Measurements from ENCODE around the gene KLK8.
A peak's percentile ranks its signal among the peaks of the same experiment; 100 is the strongest.

The KLK8 gene

DNA sequence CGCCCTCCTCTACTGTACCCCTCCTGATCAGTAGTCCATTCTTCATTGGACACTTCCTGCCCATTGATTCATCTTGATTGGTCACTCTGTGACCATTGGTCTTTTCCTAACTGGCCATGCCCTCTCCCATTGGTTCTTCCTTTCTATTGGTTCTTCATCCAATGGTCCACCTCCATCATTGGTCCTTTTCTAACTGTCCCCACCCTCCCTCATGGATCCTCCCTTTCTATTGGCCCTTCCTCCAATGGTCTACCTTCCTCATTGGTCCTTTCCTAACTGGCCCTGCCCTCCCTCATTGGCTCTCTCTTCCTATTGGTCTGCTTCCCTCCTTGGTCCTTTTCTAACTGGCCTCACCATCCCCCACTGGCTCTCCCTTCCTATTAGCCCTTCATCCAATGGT is 39.2 kb downstream of the KLK8 start:
- Mint-ChIP-seq H3K9me3 (no peaks in the 10 kb centered on the region), H3K4me3 (no peak overlapping the region), H3K27me3 (ENCODE audit: low read depth) (peaks cover 13% of the 10 kb centered on the region), H3K36me3 (ENCODE audit: low read depth) (peaks cover 11% of the 10 kb centered on the region), H3K27ac (no peak overlapping the region), H3K4me1 (no peaks in the 10 kb centered on the region)
- TF ChIP-seq, protein P1, sequence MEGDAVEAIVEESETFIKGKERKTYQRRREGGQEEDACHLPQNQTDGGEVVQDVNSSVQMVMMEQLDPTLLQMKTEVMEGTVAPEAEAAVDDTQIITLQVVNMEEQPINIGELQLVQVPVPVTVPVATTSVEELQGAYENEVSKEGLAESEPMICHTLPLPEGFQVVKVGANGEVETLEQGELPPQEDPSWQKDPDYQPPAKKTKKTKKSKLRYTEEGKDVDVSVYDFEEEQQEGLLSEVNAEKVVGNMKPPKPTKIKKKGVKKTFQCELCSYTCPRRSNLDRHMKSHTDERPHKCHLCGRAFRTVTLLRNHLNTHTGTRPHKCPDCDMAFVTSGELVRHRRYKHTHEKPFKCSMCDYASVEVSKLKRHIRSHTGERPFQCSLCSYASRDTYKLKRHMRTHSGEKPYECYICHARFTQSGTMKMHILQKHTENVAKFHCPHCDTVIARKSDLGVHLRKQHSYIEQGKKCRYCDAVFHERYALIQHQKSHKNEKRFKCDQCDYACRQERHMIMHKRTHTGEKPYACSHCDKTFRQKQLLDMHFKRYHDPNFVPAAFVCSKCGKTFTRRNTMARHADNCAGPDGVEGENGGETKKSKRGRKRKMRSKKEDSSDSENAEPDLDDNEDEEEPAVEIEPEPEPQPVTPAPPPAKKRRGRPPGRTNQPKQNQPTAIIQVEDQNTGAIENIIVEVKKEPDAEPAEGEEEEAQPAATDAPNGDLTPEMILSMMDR (IDR thresholded peaks at IDR 0.05; ENCODE audit: unreplicated experiment in 3 of 3): no peak

DNA sequence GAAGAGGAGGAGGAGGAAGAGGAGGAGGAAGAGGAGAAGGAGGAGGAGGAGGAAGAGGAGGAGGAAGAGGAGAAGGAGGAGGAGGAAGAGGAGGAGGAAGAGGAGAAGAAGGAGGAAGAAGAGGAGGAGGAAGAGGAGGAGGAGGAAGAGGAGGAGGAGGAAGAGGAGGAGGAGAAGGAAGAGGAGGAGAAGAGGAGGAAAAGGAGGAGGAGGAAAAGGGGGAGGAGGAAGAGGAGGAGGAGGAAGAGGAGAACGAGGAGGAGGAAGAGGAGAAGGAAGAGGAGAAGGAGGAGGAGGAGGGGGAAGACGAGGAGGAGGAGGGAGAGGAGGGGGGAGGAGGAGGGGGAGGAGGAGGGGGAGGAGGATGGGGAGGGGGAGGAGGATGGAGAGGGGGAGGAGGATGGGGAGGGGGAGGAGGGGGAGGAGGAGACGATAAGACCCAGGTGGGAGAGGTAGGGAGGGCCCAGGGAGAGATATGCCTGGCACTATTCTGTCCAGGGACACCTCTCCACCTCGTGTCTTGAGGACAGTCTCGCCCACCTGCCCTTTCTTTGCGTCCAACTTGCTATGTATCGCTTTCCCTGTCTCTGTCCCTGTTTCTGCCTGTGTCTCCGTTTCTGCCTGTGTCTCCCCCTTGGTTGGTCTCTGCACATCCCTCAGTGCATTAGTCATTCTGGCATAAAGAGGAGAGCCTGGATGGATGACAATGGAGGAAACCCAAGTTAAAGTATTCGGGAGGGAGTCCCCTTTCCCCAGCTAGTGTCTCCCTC is 41.5 kb downstream of the KLK8 start:
- TF ChIP-seq, protein P1 (IDR thresholded peaks at IDR 0.05; ENCODE audit: unreplicated experiment in 3 of 3): no peak
- Mint-ChIP-seq H3K4me3 (no peak overlapping the region), H3K4me1 (no peaks in the 10 kb centered on the region), H3K36me3 (ENCODE audit: low read depth) (peaks cover 11% of the 10 kb centered on the region), H3K27ac (no peak overlapping the region), H3K9me3 (no peaks in the 10 kb centered on the region), H3K27me3 (ENCODE audit: low read depth) (peaks cover 14% of the 10 kb centered on the region)

DNA sequence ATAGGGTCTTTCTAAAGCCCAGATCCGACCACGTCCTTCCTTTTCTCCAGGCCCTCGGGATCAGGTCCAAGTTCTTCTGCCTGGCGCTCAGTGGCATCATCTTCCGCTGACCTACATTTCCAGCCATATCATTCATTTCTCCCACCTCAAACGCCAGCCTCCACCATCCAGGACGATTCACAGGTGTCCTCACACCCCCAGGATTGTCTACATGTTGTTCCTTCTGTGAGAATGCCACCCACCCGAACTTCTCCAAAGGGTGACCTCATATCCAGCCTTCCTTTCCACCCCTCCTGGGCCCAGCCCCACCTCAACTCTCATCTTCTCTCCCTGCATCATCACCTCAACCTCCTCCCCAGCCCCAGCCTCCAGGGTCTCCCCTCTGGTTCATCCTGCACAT is 43.8 kb downstream of the KLK8 start:
- no peak overlapping the region for H3K4me3 Mint-ChIP-seq
- peaks cover 10% of the 10 kb centered on the region for H3K27me3 Mint-ChIP-seq (ENCODE audit: low read depth)
- H3K36me3 Mint-ChIP-seq (ENCODE audit: low read depth): peaks cover 5% of the 10 kb centered on the region
- peaks cover 10% of the 10 kb centered on the region for H3K4me1 Mint-ChIP-seq
- TF ChIP-seq, protein P1 (IDR thresholded peaks at IDR 0.05; ENCODE audit: unreplicated experiment in 3 of 3): no peak
- H3K9me3 Mint-ChIP-seq: no peaks in the 10 kb centered on the region
- H3K27ac Mint-ChIP-seq: no peak overlapping the region

DNA sequence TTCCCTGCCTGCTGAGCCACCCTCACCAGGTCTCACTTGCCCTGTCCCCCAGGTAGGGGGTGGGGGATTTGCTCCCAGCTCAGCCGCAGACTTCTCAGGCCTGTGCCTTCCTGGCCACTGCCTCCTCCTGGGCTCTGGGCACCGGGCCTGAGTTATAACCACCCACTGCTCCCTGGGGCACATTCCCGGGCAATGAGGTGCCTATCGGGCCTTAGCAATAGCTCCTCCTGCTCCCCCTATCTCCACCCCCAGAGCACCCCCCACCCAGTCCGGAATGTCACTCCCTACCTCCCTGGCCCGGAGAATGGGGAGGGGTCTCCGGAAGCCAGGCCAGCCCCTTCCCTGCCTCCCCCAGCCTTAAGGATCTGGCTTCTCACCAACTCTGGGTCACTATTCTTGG is 48.5 kb downstream of the KLK8 start, which contains the start of gene KLK5:
Gene KLK5 (minus strand): TSS at position 129 of the 400 bp plus-strand sequence. CDS start 381 bp downstream, outside the sequence.
- H3K4me3 Mint-ChIP-seq: no peak within 1 kb of the TSS
- H3K27ac Mint-ChIP-seq: peak within 1 kb of the TSS in 2 of 3 experiments; percentile 7 to 17
- H3K27me3 Mint-ChIP-seq (ENCODE audit: low read depth): peaks cover 18% of the 10 kb centered on the region

DNA sequence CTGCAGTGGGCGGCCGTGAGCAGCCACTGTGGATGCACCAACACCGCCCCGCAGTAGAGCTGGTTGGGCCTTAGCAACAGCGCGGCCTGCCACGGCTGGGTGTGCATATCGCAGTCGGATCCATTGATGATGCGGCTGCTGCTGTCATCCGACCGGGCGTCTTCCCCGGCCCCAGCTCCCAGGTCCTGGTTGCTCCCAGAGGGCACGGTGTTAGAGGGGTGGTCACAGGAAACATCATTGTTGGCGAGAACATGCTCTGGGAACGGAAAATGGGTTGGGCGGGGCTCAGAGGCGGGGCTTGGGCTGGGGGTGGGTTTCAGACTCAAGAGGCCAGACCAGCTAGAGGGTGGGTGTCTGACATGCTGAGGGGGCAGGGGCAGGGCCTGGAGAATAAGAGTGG is 51.5 kb downstream of the KLK8 start:
- H3K9me3 Mint-ChIP-seq: no peaks in the 10 kb centered on the region
- TF ChIP-seq, protein P1 (IDR thresholded peaks at IDR 0.05; ENCODE audit: unreplicated experiment in 3 of 3): no peak
- no peaks in the 10 kb centered on the region for H3K36me3 Mint-ChIP-seq (ENCODE audit: low read depth)
- H3K4me3 Mint-ChIP-seq: no peak overlapping the region
- H3K27ac Mint-ChIP-seq: no peak overlapping the region
- H3K4me1 Mint-ChIP-seq: peaks cover 10% of the 10 kb centered on the region
- peaks cover 15% of the 10 kb centered on the region for H3K27me3 Mint-ChIP-seq (ENCODE audit: low read depth)

More for the DNA sequence above, 48.5 kb downstream of the KLK8 start, which contains the start of gene KLK5:
- H3K36me3 Mint-ChIP-seq (ENCODE audit: low read depth): no peaks in the 10 kb centered on the region
- peaks cover 10% of the 10 kb centered on the region for H3K4me1 Mint-ChIP-seq
- TF ChIP-seq, protein P1 (IDR thresholded peaks at IDR 0.05; ENCODE audit: unreplicated experiment in 3 of 3): no peak
- no peaks in the 10 kb centered on the region for H3K9me3 Mint-ChIP-seq

DNA sequence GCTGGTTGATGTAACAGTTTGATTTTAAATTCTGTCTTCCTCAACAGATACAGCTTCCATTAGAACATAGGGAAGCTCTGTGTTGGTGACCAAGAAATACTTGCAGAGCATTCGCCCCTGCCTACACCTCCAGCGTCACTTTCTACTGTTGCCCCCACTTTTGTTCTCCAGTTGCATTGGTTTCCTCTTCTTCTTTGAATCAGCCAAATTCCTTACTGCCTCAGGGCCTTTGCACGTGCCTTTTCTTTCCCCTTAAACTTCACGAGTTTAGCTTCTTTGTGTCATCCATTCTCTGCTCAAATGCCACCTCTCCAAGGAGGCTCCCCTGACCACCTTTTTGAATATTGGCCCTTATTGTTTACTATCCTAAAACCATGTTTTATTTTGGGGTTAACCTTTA is 54.3 kb downstream of the KLK8 start:
- Mint-ChIP-seq H3K4me3 (no peak overlapping the region), H3K36me3 (ENCODE audit: low read depth) (no peaks in the 10 kb centered on the region), H3K9me3 (peaks cover 2% of the 10 kb centered on the region), H3K4me1 (no peaks in the 10 kb centered on the region), H3K27ac (no peak overlapping the region), H3K27me3 (ENCODE audit: low read depth) (peaks cover 26% of the 10 kb centered on the region)
- TF ChIP-seq, protein P1 (IDR thresholded peaks at IDR 0.05; ENCODE audit: unreplicated experiment in 3 of 3): no peak

Measured in nephron (organoid).